NCI-H146 treated with DMSO at 0.1 percent for 48 hours (cell line): ENCODE measurements around the gene BBLN.

ENCODE experiments used
- DNase-seq: peaks from one replicate; lab custom pipeline; 2025; ENCODE audit not compliant: unreplicated experiment; lab: John Stamatoyannopoulos, UW

The BBLN gene

DNA sequence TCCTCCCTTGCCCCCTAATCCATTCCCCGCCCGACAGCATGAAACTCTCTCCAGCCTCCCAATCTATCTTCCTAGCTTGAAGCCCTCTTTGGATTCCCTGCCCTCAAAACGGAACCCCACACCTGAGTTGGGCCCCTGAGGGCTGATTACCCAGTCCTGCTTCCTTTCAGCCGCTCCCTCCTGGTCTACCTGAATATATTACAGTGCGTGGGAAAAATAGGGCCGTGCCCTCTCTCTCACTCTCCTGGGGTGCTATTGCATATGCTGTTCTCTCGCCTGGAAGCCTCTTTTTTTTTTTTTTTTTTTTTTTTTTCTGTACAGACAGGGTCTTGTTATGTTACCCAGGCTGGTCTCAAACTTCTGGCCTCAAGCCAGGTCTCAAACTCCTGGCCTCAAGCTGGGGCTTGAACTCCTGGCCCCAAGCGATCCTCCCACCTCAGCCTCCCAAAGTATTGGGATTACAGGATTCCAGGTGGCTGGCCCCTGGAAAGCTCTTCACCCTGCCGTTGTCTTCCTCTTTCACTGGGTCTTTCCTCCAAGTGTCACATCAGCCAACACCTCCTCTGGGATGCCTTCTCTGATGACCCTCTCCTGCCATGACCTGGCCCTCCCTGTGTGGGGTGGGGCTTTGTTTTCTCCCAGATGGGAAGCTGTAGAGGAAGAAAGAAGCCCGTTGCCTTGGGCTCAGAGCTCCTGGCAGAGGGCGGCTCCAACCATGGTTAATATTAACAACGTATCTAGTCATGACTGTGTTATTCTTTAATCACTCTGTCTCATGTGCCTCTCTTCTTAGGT, 51.3 kb downstream of the BBLN start:
- no peak for DNase-seq

DNA sequence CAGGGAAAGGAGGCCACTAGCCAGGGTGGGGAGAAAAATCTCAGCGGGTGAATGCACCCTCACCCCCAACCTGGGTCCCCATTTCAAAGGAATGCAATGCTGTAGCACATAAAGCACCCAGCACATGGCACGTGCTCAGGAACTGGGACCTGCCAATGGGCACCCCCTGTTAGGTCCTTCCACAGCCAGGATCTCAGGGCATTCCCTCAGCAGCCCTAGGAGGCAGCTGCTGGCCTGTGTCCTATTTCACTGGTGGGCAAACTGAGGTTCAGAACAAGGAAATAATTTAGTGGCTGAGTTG, 51.9 kb downstream of the BBLN start:
- DNase-seq, result no peak
